ENCODE measurements around the gene UBAC1.

The UBAC1 gene

DNA sequence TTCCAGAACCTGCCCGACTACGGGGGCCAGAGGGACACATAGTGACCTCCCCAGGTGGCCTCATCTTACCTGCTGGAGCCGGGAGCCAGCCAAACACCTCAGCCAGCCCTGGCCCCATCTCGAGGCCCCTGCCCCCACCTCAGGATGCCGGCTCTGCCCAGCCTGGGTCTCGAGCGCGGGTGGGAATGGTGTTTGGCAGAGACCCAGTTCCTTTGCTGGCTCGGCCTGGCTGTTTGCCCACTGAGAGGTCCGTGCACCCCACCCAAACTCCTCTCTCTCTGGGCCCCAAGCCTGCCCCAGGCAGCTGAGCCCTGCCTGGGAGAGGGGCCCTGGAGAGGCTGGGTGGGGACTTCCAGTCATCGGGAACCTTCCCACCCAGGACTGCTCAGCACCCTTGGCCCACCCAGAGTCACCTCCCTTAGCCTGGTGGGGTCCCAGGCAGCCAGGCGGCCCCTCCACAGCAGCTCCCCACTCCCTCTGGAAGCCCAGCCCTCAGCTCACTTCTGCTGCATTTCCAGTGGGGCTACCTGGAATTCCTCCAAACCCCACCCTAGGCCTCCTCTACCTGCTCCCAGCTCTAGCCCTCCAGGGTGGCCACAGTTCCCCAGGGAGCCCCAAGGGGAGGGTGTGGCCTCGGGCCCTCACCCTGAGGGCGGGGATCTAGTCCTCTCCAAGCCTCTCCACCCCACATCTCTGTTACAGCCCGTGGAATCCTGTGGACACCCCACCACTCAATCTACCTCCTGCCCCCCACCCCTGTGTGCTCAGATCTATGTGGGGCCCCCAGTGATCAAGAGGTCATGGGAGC is 42.4 kb upstream of the UBAC1 start:
- H3K36me3 Mint-ChIP-seq (ENCODE audit: low read depth) = no peaks in the 10 kb centered on the region
- DNase-seq = no peak
- H3K4me1 Mint-ChIP-seq = peaks cover 52% of the 10 kb centered on the region
- peaks cover 4% of the 10 kb centered on the region for H3K27me3 Mint-ChIP-seq (ENCODE audit: low read depth, poor library complexity)
- TF ChIP-seq, protein P1, sequence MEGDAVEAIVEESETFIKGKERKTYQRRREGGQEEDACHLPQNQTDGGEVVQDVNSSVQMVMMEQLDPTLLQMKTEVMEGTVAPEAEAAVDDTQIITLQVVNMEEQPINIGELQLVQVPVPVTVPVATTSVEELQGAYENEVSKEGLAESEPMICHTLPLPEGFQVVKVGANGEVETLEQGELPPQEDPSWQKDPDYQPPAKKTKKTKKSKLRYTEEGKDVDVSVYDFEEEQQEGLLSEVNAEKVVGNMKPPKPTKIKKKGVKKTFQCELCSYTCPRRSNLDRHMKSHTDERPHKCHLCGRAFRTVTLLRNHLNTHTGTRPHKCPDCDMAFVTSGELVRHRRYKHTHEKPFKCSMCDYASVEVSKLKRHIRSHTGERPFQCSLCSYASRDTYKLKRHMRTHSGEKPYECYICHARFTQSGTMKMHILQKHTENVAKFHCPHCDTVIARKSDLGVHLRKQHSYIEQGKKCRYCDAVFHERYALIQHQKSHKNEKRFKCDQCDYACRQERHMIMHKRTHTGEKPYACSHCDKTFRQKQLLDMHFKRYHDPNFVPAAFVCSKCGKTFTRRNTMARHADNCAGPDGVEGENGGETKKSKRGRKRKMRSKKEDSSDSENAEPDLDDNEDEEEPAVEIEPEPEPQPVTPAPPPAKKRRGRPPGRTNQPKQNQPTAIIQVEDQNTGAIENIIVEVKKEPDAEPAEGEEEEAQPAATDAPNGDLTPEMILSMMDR (IDR thresholded peaks at IDR 0.05) = no peak
- H3K4me3 Mint-ChIP-seq = no peak overlapping the region
- no peaks in the 10 kb centered on the region for H3K9me3 Mint-ChIP-seq
- H3K27ac Mint-ChIP-seq = no peak overlapping the region

DNA sequence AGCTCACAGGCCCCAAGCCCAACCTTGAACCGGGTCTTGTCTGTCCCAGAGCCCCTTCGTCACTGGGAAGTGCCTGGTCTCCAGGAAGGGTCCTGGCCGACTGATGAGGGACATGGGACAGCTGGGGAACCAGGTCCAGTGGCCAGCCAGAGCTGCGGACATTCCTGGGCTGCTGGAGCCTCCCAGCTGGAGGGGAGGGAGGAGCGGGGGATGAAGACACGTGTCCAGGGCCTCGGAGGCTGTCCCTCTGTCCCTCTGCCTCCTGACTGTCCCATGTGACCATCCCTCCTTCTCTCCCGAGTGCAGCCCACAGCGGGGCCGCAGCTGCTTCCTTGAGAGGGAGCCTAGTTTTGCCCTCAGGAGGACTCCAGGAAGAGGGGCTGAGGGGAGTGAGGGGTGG is 41.7 kb upstream of the UBAC1 start:
- peaks cover 4% of the 10 kb centered on the region for H3K27me3 Mint-ChIP-seq (ENCODE audit: low read depth, poor library complexity)
- TF ChIP-seq, protein P1 (IDR thresholded peaks at IDR 0.05) = no peak
- H3K9me3 Mint-ChIP-seq = no peaks in the 10 kb centered on the region
- H3K4me1 Mint-ChIP-seq = peaks cover 44% of the 10 kb centered on the region
- no peaks in the 10 kb centered on the region for H3K36me3 Mint-ChIP-seq (ENCODE audit: low read depth)
- no peak for DNase-seq
- no peak overlapping the region for H3K27ac Mint-ChIP-seq
- no peak overlapping the region for H3K4me3 Mint-ChIP-seq

DNA sequence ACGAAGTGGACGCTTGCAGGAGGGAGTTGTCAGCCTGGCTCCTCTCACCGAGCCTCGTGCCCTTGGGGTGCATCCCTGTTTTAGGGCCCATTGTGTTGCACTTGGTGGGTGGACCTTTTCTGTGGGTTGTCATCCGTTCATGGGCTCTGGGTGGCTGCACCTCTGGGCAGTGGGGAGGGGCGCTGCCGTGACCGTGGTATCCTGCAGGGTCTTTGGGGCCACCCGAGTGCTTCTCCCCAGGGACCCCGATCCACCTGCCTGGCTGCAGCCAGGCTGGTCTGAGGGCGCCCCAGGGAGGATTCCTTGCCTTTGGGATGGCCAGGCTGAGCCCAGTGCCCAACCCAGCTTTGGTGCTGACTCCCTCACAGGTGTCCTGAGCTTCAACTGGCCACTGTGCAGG is 41.0 kb upstream of the UBAC1 start:
- H3K27me3 Mint-ChIP-seq (ENCODE audit: low read depth, poor library complexity) = peaks cover 3% of the 10 kb centered on the region
- H3K9me3 Mint-ChIP-seq = no peaks in the 10 kb centered on the region
- TF ChIP-seq, protein P1 (IDR thresholded peaks at IDR 0.05) = no peak
- H3K36me3 Mint-ChIP-seq (ENCODE audit: low read depth) = no peaks in the 10 kb centered on the region
- no peak overlapping the region for H3K4me3 Mint-ChIP-seq
- H3K4me1 Mint-ChIP-seq = peaks cover 38% of the 10 kb centered on the region
- no peak overlapping the region for H3K27ac Mint-ChIP-seq
- DNase-seq = no peak

DNA sequence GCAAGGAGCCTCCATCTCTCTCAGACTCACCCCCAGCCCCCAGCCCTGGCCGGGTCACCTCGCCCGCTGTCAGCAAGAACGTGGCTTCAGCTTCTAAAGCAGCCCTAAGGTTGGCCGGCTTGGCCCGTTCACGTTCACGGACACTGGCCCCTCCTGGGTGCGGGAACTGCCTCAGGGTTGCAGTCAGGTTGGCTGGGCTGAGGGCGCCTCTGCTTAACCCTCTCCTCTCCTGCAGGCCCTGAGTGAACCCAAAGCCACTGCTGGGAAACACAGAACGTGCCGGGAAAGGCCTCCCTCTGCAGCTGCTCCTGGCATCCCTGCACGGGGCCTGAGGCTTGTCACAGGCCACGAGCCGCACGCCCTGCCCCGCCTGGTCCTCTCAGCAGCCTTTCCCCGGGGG is 40.1 kb upstream of the UBAC1 start:
- no peak for DNase-seq
- Mint-ChIP-seq H3K36me3 (ENCODE audit: low read depth) (no peaks in the 10 kb centered on the region), H3K27ac (no peak overlapping the region), H3K4me1 (peaks cover 29% of the 10 kb centered on the region), H3K4me3 (no peak overlapping the region), H3K9me3 (no peaks in the 10 kb centered on the region), H3K27me3 (ENCODE audit: low read depth, poor library complexity) (peaks cover 3% of the 10 kb centered on the region)
- TF ChIP-seq, protein P1 (IDR thresholded peaks at IDR 0.05) = no peak

DNA sequence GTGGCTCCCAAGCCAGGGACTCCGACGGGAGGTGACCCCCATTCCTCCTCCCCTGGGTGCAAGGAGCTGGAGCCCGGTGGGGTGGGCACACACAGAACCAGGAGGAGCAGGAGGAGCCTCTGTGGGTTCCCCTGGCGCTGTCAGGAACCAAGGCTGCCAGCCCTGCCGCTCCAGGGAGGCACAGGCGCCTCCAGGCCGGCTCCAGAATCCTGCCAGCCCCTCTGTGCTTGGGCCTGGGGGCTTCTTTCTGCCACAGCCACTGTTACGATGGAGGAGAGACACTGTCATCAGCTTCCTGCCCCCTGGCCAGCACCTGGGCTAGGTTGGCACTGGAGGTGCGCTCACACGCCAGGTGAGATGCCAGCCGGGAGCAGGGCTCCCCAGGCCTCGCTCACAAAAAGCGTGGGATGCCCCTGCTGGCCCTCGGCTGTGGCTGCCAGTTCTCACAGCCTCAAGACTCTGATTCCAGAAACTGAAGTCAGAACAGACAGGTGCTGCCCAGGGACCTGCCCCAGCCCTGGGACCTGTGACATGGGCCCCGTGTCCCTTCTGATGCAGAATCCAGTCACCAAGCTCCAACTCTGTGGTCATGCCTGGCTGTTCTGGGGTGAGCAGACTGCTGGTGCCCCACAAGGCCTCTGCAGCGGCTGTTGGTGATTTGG is 37.4 kb upstream of the UBAC1 start:
- no peak for DNase-seq
- Mint-ChIP-seq H3K27me3 (ENCODE audit: low read depth, poor library complexity) (peaks cover 3% of the 10 kb centered on the region), H3K9me3 (no peaks in the 10 kb centered on the region)

More for the DNA sequence above, 37.4 kb upstream of the UBAC1 start:
- H3K27ac Mint-ChIP-seq = no peak overlapping the region
- H3K4me3 Mint-ChIP-seq = no peak overlapping the region
- no peaks in the 10 kb centered on the region for H3K36me3 Mint-ChIP-seq (ENCODE audit: low read depth)
- TF ChIP-seq, protein P1 (IDR thresholded peaks at IDR 0.05) = no peak
- peaks cover 42% of the 10 kb centered on the region for H3K4me1 Mint-ChIP-seq

Data from nephron progenitor cell (in vitro differentiated cells).